Liver (tissue), 9 donors: ENCODE results near the gene KCNQ1. TPM values are rescaled to one million over a fixed set of nuclear protein-coding genes. Genes with fewer than 3 reads are reported as not detected.

Experiments
- DNase-seq: peaks from one replicate; pipeline ENCODE4 v3.0.0-alpha.2; 2017; ENCODE audit warnings: low spot score
- H3K27ac ChIP-seq, 2 donors: one replicate each; pipeline ENCODE4 v1.7.0; 2013; ENCODE audit warnings: inconsistent platforms in 2 of 2, low read length in 2 of 2, control low read depth in 1 of 2, low read depth in 1 of 2, mild to moderate bottlenecking in 1 of 2
- H3K27me3 ChIP-seq, 4 donors: one replicate each; pipeline versions ENCODE4 v1.6.1 to v1.7.0; 2013; ENCODE audit warnings: low read length in 3 of 4, inconsistent platforms in 1 of 4, mild to moderate bottlenecking in 1 of 4, moderate library complexity in 1 of 4; ENCODE audit not compliant: control insufficient read depth in 4 of 4, insufficient read depth in 4 of 4
- H3K36me3 ChIP-seq, 4 donors: one replicate each; pipeline versions ENCODE4 v1.6.1 to v1.7.0; 2013; ENCODE audit warnings: low read length in 3 of 4, mild to moderate bottlenecking in 3 of 4, low read depth in 1 of 4, moderate library complexity in 1 of 4; ENCODE audit not compliant: control insufficient read depth in 4 of 4, insufficient read depth in 3 of 4
- H3K4me1 ChIP-seq, 4 donors: one replicate each; pipeline versions ENCODE4 v1.6.1 to v1.7.0; 2013; ENCODE audit warnings: low read length in 3 of 4, mild to moderate bottlenecking in 3 of 4, moderate library complexity in 1 of 4; ENCODE audit not compliant: control insufficient read depth in 4 of 4, insufficient read depth in 4 of 4
- H3K4me3 ChIP-seq, 3 donors: one replicate each; pipeline versions ENCODE4 v1.6.1 to v1.7.0; 2013; ENCODE audit warnings: low read length in 3 of 3, control low read depth in 1 of 3, low read depth in 1 of 3, mild to moderate bottlenecking in 1 of 3
- H3K9ac ChIP-seq, 2 donors: one replicate each; pipeline ENCODE4 v1.7.0; 2013; ENCODE audit warnings: low read length in 2 of 2, mild to moderate bottlenecking in 2 of 2, moderate library complexity in 2 of 2, control low read depth in 1 of 2, low read depth in 1 of 2
- H3K9me3 ChIP-seq, 4 donors: one replicate each; pipeline versions ENCODE4 v1.6.1 to v1.7.0; 2013; ENCODE audit warnings: low read length in 3 of 4; ENCODE audit not compliant: control insufficient read depth in 4 of 4
- EGR1 ChIP-seq, 2 donors: IDR thresholded peaks; 2 replicates each; pipeline ENCODE4 v1.6.1; 2016 to 2018; ENCODE audit warnings: antibody characterized with exemption in 2 of 2, low read depth in 2 of 2
- FOXA1 ChIP-seq: IDR thresholded peaks from 2 replicates; pipeline ENCODE4 v1.6.1; 2016; ENCODE audit warnings: antibody characterized with exemption
- FOXA2 ChIP-seq: IDR thresholded peaks from 2 replicates; pipeline ENCODE4 v1.6.1; 2016; ENCODE audit warnings: antibody characterized with exemption
- GABPA ChIP-seq, 2 donors: IDR thresholded peaks in 1 of 2; conservative IDR thresholded peaks in 1 of 2; 2 replicates each; pipeline ENCODE4 v1.6.1; 2016; ENCODE audit warnings: antibody characterized with exemption in 2 of 2, mild to moderate bottlenecking in 1 of 2, moderate library complexity in 1 of 2
- HNF4A ChIP-seq, 2 donors: conservative IDR thresholded peaks; 2 replicates each; pipeline ENCODE4 v1.6.1; 2016; ENCODE audit warnings: antibody characterized with exemption in 2 of 2, mild to moderate bottlenecking in 2 of 2
- HNF4G ChIP-seq: IDR thresholded peaks from 2 replicates; pipeline ENCODE4 v1.6.1; 2016; ENCODE audit warnings: antibody characterized with exemption
- JUND ChIP-seq, 2 donors: IDR thresholded peaks; 2 replicates each; pipeline ENCODE4 v1.6.1; 2016; ENCODE audit warnings: antibody characterized with exemption in 2 of 2
- NR2F2 ChIP-seq: IDR thresholded peaks from 2 replicates; pipeline ENCODE4 v1.6.1; 2016; ENCODE audit warnings: antibody characterized with exemption
- RAD21 ChIP-seq, 2 donors: IDR thresholded peaks; 2 replicates each; pipeline ENCODE4 v1.6.1; 2016; ENCODE audit warnings: antibody characterized with exemption in 2 of 2, mild to moderate bottlenecking in 2 of 2
- RXRA ChIP-seq, 2 donors: IDR thresholded peaks; 2 replicates each; pipeline ENCODE4 v1.6.1; 2017 to 2018; ENCODE audit warnings: antibody characterized with exemption in 2 of 2, mild to moderate bottlenecking in 1 of 2
- SP1 ChIP-seq: IDR thresholded peaks from 2 replicates; pipeline ENCODE4 v1.6.1; 2018; ENCODE audit warnings: antibody characterized with exemption, mild to moderate bottlenecking
- TAF1 ChIP-seq: conservative IDR thresholded peaks from 2 replicates; pipeline ENCODE4 v1.6.1; 2016; ENCODE audit warnings: antibody characterized with exemption, mild to moderate bottlenecking
- YY1 ChIP-seq: IDR thresholded peaks from 2 replicates; pipeline ENCODE4 v1.6.1; 2016; ENCODE audit warnings: antibody characterized with exemption, mild to moderate bottlenecking
- WGBS: extraction: QIAGEN DNeasy Blood & Tissue Kit; methylation state at CpG from one replicate; pipeline ENCODE4 v1.1.7; 2013; 5-methylcytosine and 5-hydroxymethylcytosine counted together
- polyA plus RNA-seq, 2 donors: library from polyadenylated mRNA; stranded (reverse) in 1 of 2; unstranded in 1 of 2; fragments of 200-250 nt in 1 of 2; fragments of >200 nt in 1 of 2; fragmentation: Nextera tagmentation in 1 of 2; extraction: Ambion mirVana in 1 of 2; gene quantifications; one replicate each; pipeline versions ENCODE4 v1.2.1 to v1.2.3, GENCODE V29; 2013 to 2015
- total RNA-seq, 2 donors: library from RNA; depleted of rRNA; stranded (reverse); fragments of >200 nt; gene quantifications; one replicate each; pipeline ENCODE4 v1.2.3, GENCODE V29; 2014
- TF ChIP-seq, protein P1 (sequence below): IDR thresholded peaks from 2 replicates; pipeline ENCODE4 v1.6.1; 2016; ENCODE audit warnings: antibody characterized with exemption, mild to moderate bottlenecking
- TF ChIP-seq, protein P2 (sequence below): IDR thresholded peaks from 2 replicates; pipeline ENCODE4 v1.6.1; 2016; ENCODE audit warnings: antibody characterized with exemption
- TF ChIP-seq, protein P3 (sequence below): IDR thresholded peaks from 2 replicates; pipeline ENCODE4 v1.6.1; 2016; ENCODE audit warnings: antibody characterized with exemption
- TF ChIP-seq, protein P4 (sequence below): fragments of 150-350 bp; IDR thresholded peaks from 2 replicates; pipeline ENCODE4 v1.5.1; 2017; ENCODE audit warnings: improper control_type of control experiment, low read depth, low read length; ENCODE audit not compliant: missing input control
- TF ChIP-seq, protein P5 (sequence below): IDR thresholded peaks from 2 replicates; pipeline ENCODE4 v1.6.1; 2016; ENCODE audit warnings: antibody characterized with exemption
- donor health status: healthy.
- donor health status: healthy.
- donor health status: healthy.
- donor health status: healthy.
- donor health status: healthy.

Gene KCNQ1
- total and polyA plus RNA-seq, 4 donors, result 0.31 to 2.2 (median 1.5) TPM

DNA sequence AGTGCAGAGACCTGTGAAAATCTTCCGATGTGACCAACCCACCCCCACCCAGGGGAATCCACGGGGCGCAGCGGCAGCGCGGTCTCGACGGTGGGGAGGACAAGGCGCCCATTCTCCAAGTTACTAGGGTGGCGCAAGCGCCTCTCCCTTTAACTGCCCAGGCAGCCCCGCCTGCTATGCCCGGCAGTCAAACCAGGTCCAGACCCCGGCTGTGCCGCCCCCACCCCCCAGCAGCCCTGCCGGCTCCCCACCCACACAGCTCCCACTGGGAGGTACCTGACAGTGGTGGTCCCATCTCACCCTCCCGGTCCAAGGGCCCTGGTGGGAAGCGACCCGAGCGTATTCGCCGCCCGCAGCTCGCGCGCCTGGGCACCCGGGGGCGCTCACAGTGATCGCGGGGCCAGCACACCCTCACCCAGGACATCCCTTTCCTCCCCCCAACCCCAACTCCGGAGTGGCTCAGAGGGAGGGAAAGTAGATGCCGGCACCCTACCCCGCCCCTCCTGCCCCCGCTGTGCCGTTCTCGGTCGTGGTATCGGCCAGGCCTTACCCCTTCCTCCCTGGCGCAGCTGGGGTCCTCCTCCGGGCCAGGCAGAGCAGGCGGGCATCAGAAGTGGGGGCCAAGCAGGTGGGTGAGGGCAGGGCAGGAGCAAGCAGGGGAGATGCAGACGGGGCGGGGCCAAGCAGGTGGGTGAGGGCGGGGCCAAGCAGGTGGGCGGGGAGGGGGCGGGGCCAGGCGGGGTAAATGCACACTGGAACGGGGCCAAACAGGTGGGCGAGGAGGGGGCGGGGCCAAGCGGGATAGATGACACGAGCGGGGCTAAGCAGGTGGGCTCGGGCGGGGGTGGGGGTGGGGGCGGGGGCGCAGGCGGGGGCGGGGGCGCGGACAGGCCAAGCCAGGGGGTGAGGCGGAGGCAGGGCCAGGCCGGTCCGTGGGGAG lies 657 bp upstream of the KCNQ1 start, which contains the start of gene TRPM5:
TRPM5 (minus strand) TSS at position 634 of the 940 bp plus-strand sequence. CDS start 21,478 bp downstream, outside the sequence.
- TF ChIP-seq EGR1 (IDR thresholded peaks at IDR 0.05; ENCODE audit: low read depth in 2 of 2), result no peak
- TF ChIP-seq SP1, result no peak
- TF ChIP-seq, protein P1, sequence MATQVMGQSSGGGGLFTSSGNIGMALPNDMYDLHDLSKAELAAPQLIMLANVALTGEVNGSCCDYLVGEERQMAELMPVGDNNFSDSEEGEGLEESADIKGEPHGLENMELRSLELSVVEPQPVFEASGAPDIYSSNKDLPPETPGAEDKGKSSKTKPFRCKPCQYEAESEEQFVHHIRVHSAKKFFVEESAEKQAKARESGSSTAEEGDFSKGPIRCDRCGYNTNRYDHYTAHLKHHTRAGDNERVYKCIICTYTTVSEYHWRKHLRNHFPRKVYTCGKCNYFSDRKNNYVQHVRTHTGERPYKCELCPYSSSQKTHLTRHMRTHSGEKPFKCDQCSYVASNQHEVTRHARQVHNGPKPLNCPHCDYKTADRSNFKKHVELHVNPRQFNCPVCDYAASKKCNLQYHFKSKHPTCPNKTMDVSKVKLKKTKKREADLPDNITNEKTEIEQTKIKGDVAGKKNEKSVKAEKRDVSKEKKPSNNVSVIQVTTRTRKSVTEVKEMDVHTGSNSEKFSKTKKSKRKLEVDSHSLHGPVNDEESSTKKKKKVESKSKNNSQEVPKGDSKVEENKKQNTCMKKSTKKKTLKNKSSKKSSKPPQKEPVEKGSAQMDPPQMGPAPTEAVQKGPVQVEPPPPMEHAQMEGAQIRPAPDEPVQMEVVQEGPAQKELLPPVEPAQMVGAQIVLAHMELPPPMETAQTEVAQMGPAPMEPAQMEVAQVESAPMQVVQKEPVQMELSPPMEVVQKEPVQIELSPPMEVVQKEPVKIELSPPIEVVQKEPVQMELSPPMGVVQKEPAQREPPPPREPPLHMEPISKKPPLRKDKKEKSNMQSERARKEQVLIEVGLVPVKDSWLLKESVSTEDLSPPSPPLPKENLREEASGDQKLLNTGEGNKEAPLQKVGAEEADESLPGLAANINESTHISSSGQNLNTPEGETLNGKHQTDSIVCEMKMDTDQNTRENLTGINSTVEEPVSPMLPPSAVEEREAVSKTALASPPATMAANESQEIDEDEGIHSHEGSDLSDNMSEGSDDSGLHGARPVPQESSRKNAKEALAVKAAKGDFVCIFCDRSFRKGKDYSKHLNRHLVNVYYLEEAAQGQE, result no peak
- no peak for TF ChIP-seq JUND (IDR thresholded peaks at IDR 0.05)
- TF ChIP-seq GABPA (IDR thresholded peaks at IDR 0.05 in 1 of 2, conservative IDR thresholded peaks at IDR 0.05 in 1 of 2), result no peak
- TF ChIP-seq, protein P2, sequence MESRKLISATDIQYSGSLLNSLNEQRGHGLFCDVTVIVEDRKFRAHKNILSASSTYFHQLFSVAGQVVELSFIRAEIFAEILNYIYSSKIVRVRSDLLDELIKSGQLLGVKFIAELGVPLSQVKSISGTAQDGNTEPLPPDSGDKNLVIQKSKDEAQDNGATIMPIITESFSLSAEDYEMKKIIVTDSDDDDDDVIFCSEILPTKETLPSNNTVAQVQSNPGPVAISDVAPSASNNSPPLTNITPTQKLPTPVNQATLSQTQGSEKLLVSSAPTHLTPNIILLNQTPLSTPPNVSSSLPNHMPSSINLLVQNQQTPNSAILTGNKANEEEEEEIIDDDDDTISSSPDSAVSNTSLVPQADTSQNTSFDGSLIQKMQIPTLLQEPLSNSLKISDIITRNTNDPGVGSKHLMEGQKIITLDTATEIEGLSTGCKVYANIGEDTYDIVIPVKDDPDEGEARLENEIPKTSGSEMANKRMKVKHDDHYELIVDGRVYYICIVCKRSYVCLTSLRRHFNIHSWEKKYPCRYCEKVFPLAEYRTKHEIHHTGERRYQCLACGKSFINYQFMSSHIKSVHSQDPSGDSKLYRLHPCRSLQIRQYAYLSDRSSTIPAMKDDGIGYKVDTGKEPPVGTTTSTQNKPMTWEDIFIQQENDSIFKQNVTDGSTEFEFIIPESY, result no peak
- TF ChIP-seq, protein P3, sequence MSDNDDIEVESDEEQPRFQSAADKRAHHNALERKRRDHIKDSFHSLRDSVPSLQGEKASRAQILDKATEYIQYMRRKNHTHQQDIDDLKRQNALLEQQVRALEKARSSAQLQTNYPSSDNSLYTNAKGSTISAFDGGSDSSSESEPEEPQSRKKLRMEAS, result no peak
- TF ChIP-seq HNF4A (conservative IDR thresholded peaks at IDR 0.05), result no peak
- TF ChIP-seq, protein P4, sequence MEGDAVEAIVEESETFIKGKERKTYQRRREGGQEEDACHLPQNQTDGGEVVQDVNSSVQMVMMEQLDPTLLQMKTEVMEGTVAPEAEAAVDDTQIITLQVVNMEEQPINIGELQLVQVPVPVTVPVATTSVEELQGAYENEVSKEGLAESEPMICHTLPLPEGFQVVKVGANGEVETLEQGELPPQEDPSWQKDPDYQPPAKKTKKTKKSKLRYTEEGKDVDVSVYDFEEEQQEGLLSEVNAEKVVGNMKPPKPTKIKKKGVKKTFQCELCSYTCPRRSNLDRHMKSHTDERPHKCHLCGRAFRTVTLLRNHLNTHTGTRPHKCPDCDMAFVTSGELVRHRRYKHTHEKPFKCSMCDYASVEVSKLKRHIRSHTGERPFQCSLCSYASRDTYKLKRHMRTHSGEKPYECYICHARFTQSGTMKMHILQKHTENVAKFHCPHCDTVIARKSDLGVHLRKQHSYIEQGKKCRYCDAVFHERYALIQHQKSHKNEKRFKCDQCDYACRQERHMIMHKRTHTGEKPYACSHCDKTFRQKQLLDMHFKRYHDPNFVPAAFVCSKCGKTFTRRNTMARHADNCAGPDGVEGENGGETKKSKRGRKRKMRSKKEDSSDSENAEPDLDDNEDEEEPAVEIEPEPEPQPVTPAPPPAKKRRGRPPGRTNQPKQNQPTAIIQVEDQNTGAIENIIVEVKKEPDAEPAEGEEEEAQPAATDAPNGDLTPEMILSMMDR, result no peak
- no peak for TF ChIP-seq FOXA1
- TF ChIP-seq FOXA2, result no peak
- no peak for TF ChIP-seq RXRA (IDR thresholded peaks at IDR 0.05)
- TF ChIP-seq YY1, result no peak
- TF ChIP-seq NR2F2, result no peak
- TF ChIP-seq TAF1, result no peak
- no peak for TF ChIP-seq RAD21 (IDR thresholded peaks at IDR 0.05)
- no peak for TF ChIP-seq HNF4G
- TF ChIP-seq, protein P5, sequence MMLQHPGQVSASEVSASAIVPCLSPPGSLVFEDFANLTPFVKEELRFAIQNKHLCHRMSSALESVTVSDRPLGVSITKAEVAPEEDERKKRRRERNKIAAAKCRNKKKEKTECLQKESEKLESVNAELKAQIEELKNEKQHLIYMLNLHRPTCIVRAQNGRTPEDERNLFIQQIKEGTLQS, result no peak
- DNase-seq, result no peak
- H3K4me3 ChIP-seq, result peak within 1 kb of the TSS in 1 of 3 donors; percentile 54
- no peaks in the 10 kb centered on the region for H3K36me3 ChIP-seq
- peaks cover 0 to 13% (median 1%) of the 10 kb centered on the region in 4 donors for H3K4me1 ChIP-seq
- 12% methylated on average over 64 of the region's 64 CpGs for WGBS
- H3K27me3 ChIP-seq, result peaks cover 0 to 3% (median 1%) of the 10 kb centered on the region in 4 donors
- no peaks in the 10 kb centered on the region for H3K9me3 ChIP-seq
- no peak within 1 kb of the TSS for H3K27ac ChIP-seq
- H3K9ac ChIP-seq, result no peak within 1 kb of the TSS
